Vagina (tissue), 2 donors: ENCODE data around the gene IGLL5.

Experiments
- CTCF ChIP-seq, 3 experiments: fragments of 450-650 bp in 2 of 3; fragments of 200-600 bp in 1 of 3; sonication (generic) in 1 of 3; IDR thresholded peaks; one replicate each; pipeline ENCODE4 v1.5.1; 2017 to 2019; ENCODE audit warnings: antibody characterized with exemption in 3 of 3, mild to moderate bottlenecking in 2 of 3, moderate library complexity in 2 of 3
- POLR2A ChIP-seq, 2 donors: fragments of 450-650 bp; IDR thresholded peaks; one replicate each; pipeline ENCODE4 v1.6.1; 2017; ENCODE audit warnings: antibody characterized with exemption in 2 of 2, mild to moderate bottlenecking in 2 of 2, moderate library complexity in 2 of 2
- POLR2AphosphoS5 ChIP-seq, 2 donors: sonication (generic); formaldehyde crosslinking; IDR thresholded peaks; one replicate each; pipeline ENCODE4 v1.9.0; 2017; ENCODE audit warnings: antibody characterized with exemption in 2 of 2, mild to moderate bottlenecking in 2 of 2, low read depth in 1 of 2; ENCODE audit not compliant: insufficient read depth in 1 of 2

- no peak for TF ChIP-seq CTCF (IDR thresholded peaks at IDR 0.05)
- no peak for TF ChIP-seq POLR2A (IDR thresholded peaks at IDR 0.05)
- TF ChIP-seq POLR2AphosphoS5 (IDR thresholded peaks at IDR 0.05; ENCODE audit: insufficient read depth in 1 of 2, low read depth in 1 of 2), result no peak
Measured at GRCh38 chr22:22842085-22842484, 45.5 kb upstream of the IGLL5 start.
